ENCODE results near the gene HSF2BP.
A peak's percentile ranks its signal among the peaks of the same experiment; 100 is the strongest.
"Not testable (repeated sequence)": the region's sequence is repeated elsewhere in the genome, so short reads cannot be mapped to it uniquely, and the experiment has no call there.

HSF2BP gene

DNA sequence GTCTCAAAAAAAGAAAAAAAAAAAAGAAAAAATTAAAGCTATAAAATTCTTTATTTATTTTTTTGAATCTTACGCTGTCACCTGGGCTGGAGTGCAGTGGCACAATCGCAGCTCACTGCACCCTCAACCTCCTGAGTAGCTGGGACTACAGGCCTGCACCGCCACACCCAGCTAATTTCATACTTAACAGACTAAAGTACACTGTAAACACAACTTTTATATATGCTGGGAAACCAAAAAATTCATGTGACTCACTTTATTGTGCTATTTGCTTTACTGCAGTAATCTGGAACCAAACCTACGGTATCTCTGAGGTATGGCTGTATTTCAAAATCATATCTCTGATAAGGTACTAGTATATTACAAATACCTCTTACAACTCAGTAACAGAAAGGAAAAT lies 40.3 kb downstream of the HSF2BP start:
- TF ChIP-seq, protein P1, sequence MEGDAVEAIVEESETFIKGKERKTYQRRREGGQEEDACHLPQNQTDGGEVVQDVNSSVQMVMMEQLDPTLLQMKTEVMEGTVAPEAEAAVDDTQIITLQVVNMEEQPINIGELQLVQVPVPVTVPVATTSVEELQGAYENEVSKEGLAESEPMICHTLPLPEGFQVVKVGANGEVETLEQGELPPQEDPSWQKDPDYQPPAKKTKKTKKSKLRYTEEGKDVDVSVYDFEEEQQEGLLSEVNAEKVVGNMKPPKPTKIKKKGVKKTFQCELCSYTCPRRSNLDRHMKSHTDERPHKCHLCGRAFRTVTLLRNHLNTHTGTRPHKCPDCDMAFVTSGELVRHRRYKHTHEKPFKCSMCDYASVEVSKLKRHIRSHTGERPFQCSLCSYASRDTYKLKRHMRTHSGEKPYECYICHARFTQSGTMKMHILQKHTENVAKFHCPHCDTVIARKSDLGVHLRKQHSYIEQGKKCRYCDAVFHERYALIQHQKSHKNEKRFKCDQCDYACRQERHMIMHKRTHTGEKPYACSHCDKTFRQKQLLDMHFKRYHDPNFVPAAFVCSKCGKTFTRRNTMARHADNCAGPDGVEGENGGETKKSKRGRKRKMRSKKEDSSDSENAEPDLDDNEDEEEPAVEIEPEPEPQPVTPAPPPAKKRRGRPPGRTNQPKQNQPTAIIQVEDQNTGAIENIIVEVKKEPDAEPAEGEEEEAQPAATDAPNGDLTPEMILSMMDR (IDR thresholded peaks at IDR 0.05; ENCODE audit: borderline replicate concordance, insufficient read depth, low read depth, low read length) = no peak
- no peak overlapping the region for H3K4me3 ChIP-seq (ENCODE audit: low read depth, low read length)

DNA sequence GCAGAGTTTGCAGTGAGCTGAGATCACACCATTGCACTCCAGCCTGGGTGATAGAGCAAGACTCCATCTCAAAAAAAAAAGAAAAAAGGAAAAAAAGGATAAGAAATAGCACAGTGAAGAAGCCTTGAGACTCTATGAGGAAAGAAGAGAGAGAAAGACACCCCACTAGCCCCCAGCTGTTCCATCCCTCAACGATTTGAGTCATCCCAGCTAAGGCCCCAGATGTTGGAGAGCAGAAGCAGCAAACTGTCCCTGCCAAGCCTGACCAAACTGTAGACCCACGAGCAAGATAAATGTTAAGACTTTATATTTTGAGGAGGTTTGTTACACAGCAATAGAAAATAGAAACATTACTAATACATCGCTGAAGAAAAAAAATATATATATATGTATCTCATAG lies 42.4 kb downstream of the HSF2BP start:
- not testable (repeated sequence) for H3K4me3 ChIP-seq (ENCODE audit: low read depth, low read length)

DNA sequence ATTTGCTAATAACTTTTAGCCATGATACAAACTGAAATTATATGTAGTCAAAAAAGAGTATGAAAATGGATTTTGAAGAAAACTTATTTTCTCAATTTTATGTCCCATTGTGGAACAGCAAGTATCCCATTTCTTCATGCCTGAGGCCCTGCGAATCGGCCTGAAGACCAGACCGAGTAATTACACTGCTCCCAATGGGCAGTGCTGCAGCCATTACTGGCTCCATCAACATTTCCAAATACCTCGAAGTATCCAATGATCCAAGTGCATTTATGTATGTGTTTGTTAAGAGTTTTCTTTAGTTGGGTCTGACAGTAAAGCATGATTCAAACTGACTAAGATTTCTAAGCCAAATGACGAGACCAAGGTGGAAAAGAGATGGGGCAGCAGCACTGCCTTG lies 44.4 kb downstream of the HSF2BP start:
- TF ChIP-seq, protein P1 (IDR thresholded peaks at IDR 0.05; ENCODE audit: borderline replicate concordance, insufficient read depth, low read depth, low read length) = no peak
- no peak overlapping the region for H3K4me3 ChIP-seq (ENCODE audit: low read depth, low read length)

DNA sequence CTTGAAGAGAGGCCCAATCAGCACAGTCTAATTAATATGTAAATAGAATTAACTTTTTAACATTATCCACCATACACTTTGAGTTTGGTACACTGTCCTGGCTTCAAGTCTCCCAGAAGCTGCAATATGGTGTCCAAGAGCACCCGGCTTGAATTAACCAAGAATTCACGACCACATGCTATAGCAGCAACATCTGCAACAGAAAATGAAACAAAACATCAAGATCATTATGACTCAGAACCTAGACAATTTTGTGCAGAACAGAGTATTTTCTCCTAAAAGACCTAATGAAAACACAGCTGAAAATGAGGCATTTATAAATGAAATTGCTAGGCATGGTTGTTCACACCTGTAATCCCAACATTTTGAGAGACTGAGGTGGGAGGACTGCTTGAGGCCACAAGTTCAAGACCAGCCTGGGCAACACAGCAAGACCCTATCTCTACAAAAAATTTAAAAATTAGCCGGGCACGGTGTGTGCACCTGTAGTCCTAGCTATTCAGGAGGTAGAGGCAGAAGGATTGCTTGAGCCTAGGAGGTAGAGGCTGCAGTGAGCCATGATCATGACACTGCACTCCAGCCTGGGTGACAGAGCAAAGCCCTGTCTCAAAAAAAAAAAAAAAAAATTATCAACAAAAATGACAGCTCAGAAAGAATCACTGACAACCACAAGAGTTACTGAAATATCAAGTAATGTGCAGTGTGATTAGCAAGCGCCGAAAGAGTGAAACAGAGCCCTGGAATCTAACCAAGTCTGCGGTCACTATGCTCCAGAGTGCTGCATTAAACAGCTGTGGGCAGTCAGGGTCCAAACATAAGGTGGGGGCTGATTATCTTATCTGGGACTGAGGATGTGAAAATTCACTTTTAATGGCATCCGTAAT lies 45.3 kb downstream of the HSF2BP start:
- TF ChIP-seq, protein P1 (IDR thresholded peaks at IDR 0.05; ENCODE audit: borderline replicate concordance, insufficient read depth, low read depth, low read length) = no peak
- H3K4me3 ChIP-seq (ENCODE audit: low read depth, low read length) = no peak overlapping the region

DNA sequence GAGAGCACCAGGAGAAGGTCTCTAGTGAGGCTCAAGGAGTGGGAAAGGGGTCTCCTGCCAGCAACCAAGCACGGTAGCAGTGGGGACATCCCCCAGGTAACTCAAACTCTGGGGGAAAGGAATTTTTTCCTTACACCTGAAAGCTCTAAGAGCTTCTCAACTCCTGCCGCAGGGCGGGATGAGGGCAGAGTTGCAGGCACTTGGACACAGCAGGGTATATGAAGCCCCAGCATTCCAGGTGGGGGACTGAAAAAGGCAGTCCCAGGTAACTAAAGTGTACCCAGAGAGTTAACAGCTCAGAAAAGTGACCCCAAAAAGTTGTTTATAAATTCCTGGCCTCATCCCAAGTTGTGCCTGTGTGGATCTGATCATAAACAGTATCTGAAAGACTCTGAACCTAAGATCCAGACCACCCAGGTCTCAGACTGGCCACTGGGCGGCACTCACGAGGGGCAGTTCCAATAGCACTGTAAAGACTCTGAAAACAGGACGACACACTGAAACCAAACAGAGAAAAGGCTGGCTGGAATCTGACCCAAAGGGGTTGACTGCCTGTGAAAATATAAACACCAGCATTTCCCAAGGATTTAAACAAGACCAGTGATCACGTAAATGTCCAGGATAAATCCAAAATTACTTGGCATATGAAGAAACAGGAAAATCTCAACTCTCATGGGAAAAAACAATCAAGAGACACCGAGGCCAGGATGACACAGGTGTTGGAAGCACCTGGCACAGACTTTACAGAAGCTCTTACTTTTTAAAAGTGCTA lies 47.5 kb downstream of the HSF2BP start:
- TF ChIP-seq, protein P1 (IDR thresholded peaks at IDR 0.05; ENCODE audit: borderline replicate concordance, insufficient read depth, low read depth, low read length) = peak; percentile 83
- H3K4me3 ChIP-seq (ENCODE audit: low read depth, low read length) = no peak overlapping the region

DNA sequence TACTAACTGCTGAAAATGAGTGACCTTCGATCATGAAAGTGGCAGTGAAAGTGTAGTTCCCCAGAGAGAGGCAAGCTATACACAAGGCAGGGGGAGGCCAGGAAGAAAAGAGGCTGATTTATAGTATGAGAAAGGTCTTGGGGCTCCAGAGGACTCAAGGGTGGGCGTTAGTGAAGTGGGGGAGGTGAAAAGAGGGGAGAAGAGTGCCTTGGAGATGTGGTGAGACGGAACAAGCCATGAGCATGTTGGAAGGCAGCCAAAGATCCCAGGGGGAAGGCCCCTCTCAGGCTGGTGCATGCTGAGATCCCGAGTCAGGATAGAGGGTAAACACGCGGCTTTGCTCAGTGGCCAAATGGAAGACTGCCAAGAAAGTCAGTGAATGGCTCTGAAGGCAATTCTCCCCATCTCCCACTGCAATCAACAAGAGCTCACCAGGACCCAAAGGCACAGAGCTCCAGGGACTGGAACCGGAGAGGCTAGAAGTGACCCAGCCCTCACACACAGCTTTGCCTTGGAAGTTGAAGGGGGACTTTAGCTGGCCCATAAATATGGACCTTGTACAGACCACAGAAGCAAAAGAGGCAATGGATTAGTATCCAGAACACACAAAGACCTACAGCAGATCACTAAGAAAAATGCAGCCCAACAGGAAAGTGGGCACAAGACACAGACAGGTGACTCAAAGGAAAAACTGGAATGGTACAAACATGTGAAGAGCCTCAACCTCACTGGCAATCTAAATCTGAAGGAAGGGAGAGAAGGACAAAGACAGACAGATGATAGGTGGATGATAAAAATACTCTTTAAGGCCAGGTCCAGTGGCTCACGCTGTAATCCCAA lies 49.6 kb downstream of the HSF2BP start:
- TF ChIP-seq, protein P1 (IDR thresholded peaks at IDR 0.05; ENCODE audit: borderline replicate concordance, insufficient read depth, low read depth, low read length) = no peak
- no peak overlapping the region for H3K4me3 ChIP-seq (ENCODE audit: low read depth, low read length)

DNA sequence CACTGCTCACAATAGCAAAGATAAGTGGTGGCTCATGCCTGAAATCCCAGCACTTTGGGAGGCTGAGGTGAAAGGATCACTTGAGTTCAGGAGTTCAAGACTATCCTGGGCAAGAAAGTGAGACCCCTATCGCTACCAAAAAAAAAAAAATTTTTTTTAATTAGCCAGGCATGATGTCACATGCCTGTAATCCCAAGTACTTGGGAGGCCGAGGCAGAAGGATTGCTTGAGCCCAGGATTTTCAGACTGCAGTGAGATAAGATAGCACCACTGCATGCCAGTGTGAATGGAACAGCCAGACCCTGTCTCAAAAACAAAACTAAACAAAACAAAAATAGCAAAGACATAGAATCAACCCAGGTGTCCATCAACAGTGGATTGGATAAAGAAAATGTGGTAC lies 50.6 kb downstream of the HSF2BP start:
- TF ChIP-seq, protein P1 (IDR thresholded peaks at IDR 0.05; ENCODE audit: borderline replicate concordance, insufficient read depth, low read depth, low read length) = no peak
- H3K4me3 ChIP-seq (ENCODE audit: low read depth, low read length) = no peak overlapping the region

Data from GM12875 (cell line).